ENCODE data around the gene NANOS3. TPM values are rescaled to one million over a fixed set of nuclear protein-coding genes. Genes with fewer than 3 reads are reported as not detected.

The NANOS3 gene
- total RNA-seq (2014; rRNA removed; shearing (Covaris generic)): not detected in 2 replicates
- not detected in 2 replicates for total RNA-seq (2022)
- not detected for Bru-seq, nascent RNA
- BruChase-seq, experiment 1, labeled RNA remaining after a 6-hour chase: not detected
- BruChase-seq, experiment 2, labeled RNA remaining after a 2-hour chase: not detected
- long read RNA-seq: 0 reads

- Histone ChIP-seq H3K9me2 (ENCODE audit: insufficient read depth, low read length) (no peaks in the 10 kb centered on the region), H3K27ac (ENCODE audit: low read depth, low read length, poor library complexity, severe bottlenecking) (no peak within 1 kb of the TSS), H2AFZ (ENCODE audit: low read length) (no peak within 1 kb of the TSS), H3K79me2 (ENCODE audit: insufficient read depth, low read depth, low read length) (no peaks in the 10 kb centered on the region), H3K4me2 (ENCODE audit: low read length) (no peak within 1 kb of the TSS), H3K9me3 (ENCODE audit: low read length) (no peaks in the 10 kb centered on the region), H3K4me3 (ENCODE audit: low read depth, low read length, poor library complexity, severe bottlenecking) (no peak within 1 kb of the TSS), H4K20me1 (ENCODE audit: insufficient read depth, low read length) (no peaks in the 10 kb centered on the region), H3K36me3 (ENCODE audit: insufficient read depth, low read length) (no peaks in the 10 kb centered on the region), H3K4me1 (ENCODE audit: insufficient read depth, low read length, poor library complexity, severe bottlenecking) (peaks cover 21% of the 10 kb centered on the region)
- TF ChIP-seq EZH2phosphoT487 (IDR thresholded peaks at IDR 0.05; ENCODE audit: borderline replicate concordance, low read depth, low read length): no peak
- no peak for TF ChIP-seq CTCF (conservative IDR thresholded peaks at IDR 0.05; ENCODE audit: low read length)
- intact Hi-C loops (cut with micrococcal nuclease; ENCODE audit: unreplicated experiment): no loop called here
- ChIA-PET POLR2A (no interaction called here), CTCF (ENCODE audit: unreplicated experiment) (no interaction called here)
- BruUV-seq (replicated peaks): no TSS peak
- no peak for DNase-seq (ENCODE audit: low spot score)
These were observed at the start of gene NANOS3 for GRCh38 chr19:13876834-13877233. Gene NANOS3, plus strand, starts transcription at chr19:13877134. Its CDS starts 115 bp downstream, at chr19:13877249.

- Histone ChIP-seq H2AFZ (ENCODE audit: low read length) (no peak overlapping the region), H3K4me3 (ENCODE audit: low read depth, low read length, poor library complexity, severe bottlenecking) (no peak overlapping the region), H3K27ac (ENCODE audit: low read depth, low read length, poor library complexity, severe bottlenecking) (no peak overlapping the region), H3K9me2 (ENCODE audit: insufficient read depth, low read length) (no peaks in the 10 kb centered on the region), H3K4me1 (ENCODE audit: insufficient read depth, low read length, poor library complexity, severe bottlenecking) (peaks cover 9% of the 10 kb centered on the region), H3K4me2 (ENCODE audit: low read length) (no peak overlapping the region), H3K9me3 (ENCODE audit: low read length) (no peaks in the 10 kb centered on the region), H3K36me3 (ENCODE audit: insufficient read depth, low read length) (no peaks in the 10 kb centered on the region), H3K79me2 (ENCODE audit: insufficient read depth, low read depth, low read length) (no peaks in the 10 kb centered on the region), H4K20me1 (ENCODE audit: insufficient read depth, low read length) (no peaks in the 10 kb centered on the region)
- intact Hi-C loops (cut with micrococcal nuclease; ENCODE audit: unreplicated experiment): no loop called here
- TF ChIP-seq EZH2phosphoT487 (IDR thresholded peaks at IDR 0.05; ENCODE audit: borderline replicate concordance, low read depth, low read length) (no peak), CTCF (conservative IDR thresholded peaks at IDR 0.05; ENCODE audit: low read length) (no peak)
- BruUV-seq (replicated peaks): no TSS peak
- ChIA-PET CTCF (ENCODE audit: unreplicated experiment) (no interaction called here), POLR2A (no interaction called here)
- DNase-seq (ENCODE audit: low spot score): no peak
These were observed 49.3 kb upstream of the NANOS3 start for GRCh38 chr19:13827656-13828055.

- Histone ChIP-seq H3K9me2 (ENCODE audit: insufficient read depth, low read length) (no peaks in the 10 kb centered on the region), H3K4me3 (ENCODE audit: low read depth, low read length, poor library complexity, severe bottlenecking) (no peak overlapping the region), H3K4me1 (ENCODE audit: insufficient read depth, low read length, poor library complexity, severe bottlenecking) (peaks cover 15% of the 10 kb centered on the region), H3K27ac (ENCODE audit: low read depth, low read length, poor library complexity, severe bottlenecking) (no peak overlapping the region), H3K79me2 (ENCODE audit: insufficient read depth, low read depth, low read length) (no peaks in the 10 kb centered on the region), H3K4me2 (ENCODE audit: low read length) (no peak overlapping the region), H3K36me3 (ENCODE audit: insufficient read depth, low read length) (no peaks in the 10 kb centered on the region), H2AFZ (ENCODE audit: low read length) (no peak overlapping the region), H3K9me3 (ENCODE audit: low read length) (no peaks in the 10 kb centered on the region), H4K20me1 (ENCODE audit: insufficient read depth, low read length) (no peaks in the 10 kb centered on the region)
- no TSS peak for BruUV-seq (replicated peaks)
- POLR2A ChIA-PET: no interaction called here
- CTCF ChIA-PET (ENCODE audit: unreplicated experiment): no interaction called here
- TF ChIP-seq CTCF (conservative IDR thresholded peaks at IDR 0.05; ENCODE audit: low read length): no peak
- no peak for TF ChIP-seq EZH2phosphoT487 (IDR thresholded peaks at IDR 0.05; ENCODE audit: borderline replicate concordance, low read depth, low read length)
- DNase-seq (ENCODE audit: low spot score): no peak
- intact Hi-C loops (cut with micrococcal nuclease; ENCODE audit: unreplicated experiment): loop anchor here (10.0 kb wide), 2 partner anchors 45 to 665 kb away; no protein-coding TSS in a partner anchor
These were observed 46.7 kb upstream of the NANOS3 start for GRCh38 chr19:13830114-13830740.
